ENCODE results near the gene GPR149. TPM values are rescaled to one million over a fixed set of nuclear protein-coding genes. Genes with fewer than 3 reads are reported as not detected.

GPR149 gene
- total and polyA plus RNA-seq, 8 donors = not detected

GRCh38 chr3:154294016-154294415, 136.0 kb downstream of the GPR149 start:
- Histone ChIP-seq H3K27ac (no peak overlapping the region), H3K27me3 (no peaks in the 10 kb centered on the region), H3K4me3 (no peak overlapping the region), H3K4me1 (no peaks in the 10 kb centered on the region), H3K9me3 (no peaks in the 10 kb centered on the region), H3K36me3 (peaks cover 0 to 97% of the 10 kb centered on the region in 2 donors)
- TF ChIP-seq CTCF (IDR thresholded peaks at IDR 0.05) = no peak
- intact Hi-C loops (cut with DNase I) = no loop called here
- DNase-seq (no peak), ATAC-seq (no peak)

DNA sequence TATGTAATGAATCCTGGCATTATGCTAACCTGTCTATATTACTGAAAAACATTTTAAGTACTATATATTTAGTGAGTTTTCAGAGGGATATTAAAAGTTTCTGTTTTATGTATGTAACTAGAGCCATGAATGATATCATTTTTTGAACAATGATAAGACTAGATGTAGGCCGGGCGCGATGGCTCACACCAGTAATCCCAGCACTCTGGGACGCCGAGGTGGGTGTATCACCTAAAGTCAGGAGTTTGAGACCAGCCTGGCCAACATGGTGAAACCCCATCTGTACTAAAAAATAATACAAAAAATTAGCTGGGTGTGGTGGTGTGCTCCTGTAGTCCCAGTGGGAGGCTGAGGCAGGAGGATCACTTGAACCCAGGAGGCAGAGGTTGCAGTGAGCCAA, 139.8 kb downstream of the GPR149 start:
- H3K27ac ChIP-seq = no peak overlapping the region
- H3K9me3 ChIP-seq = no peaks in the 10 kb centered on the region
- H3K4me1 ChIP-seq = no peaks in the 10 kb centered on the region
- peaks cover 0 to 84% of the 10 kb centered on the region in 2 donors for H3K36me3 ChIP-seq
- ATAC-seq (no peak), DNase-seq (no peak)
- no peaks in the 10 kb centered on the region for H3K27me3 ChIP-seq
- intact Hi-C loops (cut with DNase I) = no loop called here
- H3K4me3 ChIP-seq = no peak overlapping the region
- TF ChIP-seq CTCF (IDR thresholded peaks at IDR 0.05) = no peak

Other genes starting within 250 kb of the GPR149 start
- 10 to 100 TPM; 52.6 to 68.1 TPM for gene DHX36, start 105.7 kb downstream of the GPR149 start, total RNA-seq
- 10 to 100 TPM; 69.9 to 97.1 (median 79.3) TPM for gene DHX36, start 105.7 kb downstream of the GPR149 start, polyA plus RNA-seq (ENCODE audit: insufficient read length in 6 of 6)